Stimulated activated effector memory CD8-positive, alpha-beta T cell treated with anti-CD3 and anti-CD28 coated beads, Interleukin-12 subunit alpha, Interleukin-12 subunit beta, amount 100 ng/mL, for 72 hours (primary cell): Measurements from ENCODE around the gene LTBP2.

Source experiments
- ATAC-seq: fragments of 150-1000 bp; cut with Tn5 transposase; 2 replicates; pipeline ENCODE4 v1.10.0; 2021
- DNase-seq, 2 donors: peaks; one replicate each; pipeline ENCODE4 v3.0.0; 2021 to 2022; ENCODE audit warnings: low spot score in 2 of 2
- H3K27ac Mint-ChIP-seq: one replicate; pipeline ENCODE4 v1.8.0; 2022; ENCODE audit warnings: mild to moderate bottlenecking, mixed read lengths
- H3K36me3 Mint-ChIP-seq: one replicate; pipeline ENCODE4 v1.8.0; 2022; ENCODE audit warnings: mild to moderate bottlenecking, mixed read lengths
- H3K4me1 Mint-ChIP-seq: one replicate; pipeline ENCODE4 v1.8.0; 2022; ENCODE audit warnings: mixed read lengths
- H3K4me3 Mint-ChIP-seq: one replicate; pipeline ENCODE4 v1.8.0; 2022; ENCODE audit warnings: mild to moderate bottlenecking, mixed read lengths
- H3K9me3 Mint-ChIP-seq: one replicate; pipeline ENCODE4 v1.8.0; 2022; ENCODE audit warnings: mixed read lengths

Gene LTBP2

DNA sequence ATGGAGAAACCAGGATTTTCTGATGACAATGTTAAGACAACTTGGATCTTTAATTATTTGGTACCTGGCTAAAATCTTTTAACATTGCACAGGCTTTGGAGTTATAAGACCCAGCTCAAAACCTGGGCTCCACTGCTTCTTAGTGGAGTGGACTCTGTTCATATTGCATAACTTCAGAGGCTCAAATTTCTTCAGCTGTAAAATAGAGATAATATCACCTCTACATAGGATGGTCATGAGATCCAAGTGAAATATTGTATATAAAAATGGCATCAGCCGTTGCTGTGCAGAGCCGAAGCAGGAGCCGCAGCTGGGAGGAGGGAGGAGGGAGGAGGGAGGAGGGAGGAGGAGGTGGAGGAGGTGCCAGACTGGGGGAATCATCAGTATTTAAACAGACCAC is 129.5 kb downstream of the LTBP2 start:
- DNase-seq, result no peak
- ATAC-seq, result no peak
- no peak overlapping the region for H3K27ac Mint-ChIP-seq
- H3K9me3 Mint-ChIP-seq, result no peaks in the 10 kb centered on the region
- no peak overlapping the region for H3K4me3 Mint-ChIP-seq
- H3K4me1 Mint-ChIP-seq, result no peaks in the 10 kb centered on the region
- H3K36me3 Mint-ChIP-seq, result peaks cover 39% of the 10 kb centered on the region

- DNase-seq (no peak), ATAC-seq (no peak)
- Mint-ChIP-seq H3K4me3 (no peak overlapping the region), H3K4me1 (no peaks in the 10 kb centered on the region), H3K27ac (no peak overlapping the region), H3K36me3 (peaks cover 34% of the 10 kb centered on the region), H3K9me3 (no peaks in the 10 kb centered on the region)
Observed at GRCh38 chr14:74480046-74480445, 132.0 kb downstream of the LTBP2 start.

GRCh38 chr14:74478996-74479635 is 132.9 kb downstream of the LTBP2 start:
- Mint-ChIP-seq H3K36me3 (peaks cover 24% of the 10 kb centered on the region), H3K9me3 (no peaks in the 10 kb centered on the region), H3K4me1 (no peaks in the 10 kb centered on the region), H3K27ac (no peak overlapping the region), H3K4me3 (no peak overlapping the region)
- DNase-seq, result no peak
- ATAC-seq, result no peak

- no peak overlapping the region for H3K27ac Mint-ChIP-seq
- peaks cover 14% of the 10 kb centered on the region for H3K36me3 Mint-ChIP-seq
- no peak for DNase-seq
- H3K4me1 Mint-ChIP-seq, result no peaks in the 10 kb centered on the region
- no peaks in the 10 kb centered on the region for H3K9me3 Mint-ChIP-seq
- H3K4me3 Mint-ChIP-seq, result no peak overlapping the region
- ATAC-seq, result no peak
Observed at GRCh38 chr14:74476607-74477006, 135.4 kb downstream of the LTBP2 start.

DNA sequence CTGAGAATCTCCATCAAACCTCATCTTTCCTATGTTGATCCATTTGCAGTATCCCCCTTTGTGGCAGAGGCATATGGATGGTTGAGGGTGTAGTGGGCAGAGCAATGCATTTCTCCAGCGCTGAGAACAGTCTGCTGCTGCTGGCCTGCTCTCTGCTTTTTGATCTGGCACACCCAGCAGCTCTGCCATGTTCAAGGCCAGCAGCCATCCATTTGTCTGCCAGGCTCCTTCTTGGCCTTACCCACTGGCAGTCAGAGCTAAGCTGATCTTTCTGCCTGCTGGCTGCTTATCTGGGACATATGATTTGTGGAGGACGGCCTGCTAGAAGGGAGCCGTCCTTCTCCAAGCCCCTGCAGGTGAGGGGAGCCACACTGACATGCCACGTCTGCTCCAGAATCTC is 135.9 kb downstream of the LTBP2 start:
- no peak overlapping the region for H3K4me3 Mint-ChIP-seq
- H3K27ac Mint-ChIP-seq, result no peak overlapping the region
- DNase-seq, result no peak
- no peaks in the 10 kb centered on the region for H3K4me1 Mint-ChIP-seq
- peaks cover 14% of the 10 kb centered on the region for H3K36me3 Mint-ChIP-seq
- ATAC-seq, result no peak
- no peaks in the 10 kb centered on the region for H3K9me3 Mint-ChIP-seq

DNA sequence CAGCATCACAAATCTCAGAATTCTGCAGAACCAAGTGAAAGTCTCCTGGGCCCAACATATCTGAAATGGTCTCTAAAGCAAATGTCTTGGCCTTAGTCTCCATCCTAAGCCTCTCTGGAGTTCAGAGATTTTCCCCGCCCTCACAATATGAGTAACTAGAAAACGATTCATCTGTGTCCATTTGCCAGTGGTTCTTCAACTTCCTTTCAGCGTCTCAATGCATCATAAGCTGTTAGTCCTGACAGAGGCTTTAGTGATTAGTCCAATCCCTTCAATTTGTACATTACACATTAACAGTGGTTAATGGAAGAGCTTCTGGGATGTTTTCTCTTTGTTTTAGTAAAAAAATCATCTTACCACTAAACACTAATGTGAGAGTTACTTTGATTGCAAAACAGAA is 136.4 kb downstream of the LTBP2 start:
- ATAC-seq, result no peak
- Mint-ChIP-seq H3K4me3 (no peak overlapping the region), H3K4me1 (no peaks in the 10 kb centered on the region), H3K9me3 (no peaks in the 10 kb centered on the region), H3K27ac (no peak overlapping the region), H3K36me3 (peaks cover 13% of the 10 kb centered on the region)
- no peak for DNase-seq

- DNase-seq (no peak), ATAC-seq (no peak)
- Mint-ChIP-seq H3K27ac (no peak overlapping the region), H3K4me1 (no peaks in the 10 kb centered on the region), H3K36me3 (peaks cover under 1% of the 10 kb centered on the region), H3K9me3 (no peaks in the 10 kb centered on the region), H3K4me3 (no peak overlapping the region)
Observed at GRCh38 chr14:74474376-74474775, 137.7 kb downstream of the LTBP2 start.

GRCh38 chr14:74472601-74473000 is 139.4 kb downstream of the LTBP2 start:
- Mint-ChIP-seq H3K9me3 (no peaks in the 10 kb centered on the region), H3K36me3 (no peaks in the 10 kb centered on the region), H3K4me1 (no peaks in the 10 kb centered on the region), H3K4me3 (no peak overlapping the region), H3K27ac (no peak overlapping the region)
- DNase-seq, result no peak
- ATAC-seq, result no peak

GRCh38 chr14:74469548-74470518 is 142.2 kb downstream of the LTBP2 start:
- H3K9me3 Mint-ChIP-seq, result no peaks in the 10 kb centered on the region
- H3K4me3 Mint-ChIP-seq, result no peak overlapping the region
- H3K4me1 Mint-ChIP-seq, result no peaks in the 10 kb centered on the region
- H3K27ac Mint-ChIP-seq, result no peak overlapping the region
- H3K36me3 Mint-ChIP-seq, result no peaks in the 10 kb centered on the region
- DNase-seq, result no peak
- ATAC-seq, result no peak

GRCh38 chr14:74468513-74468912 is 143.5 kb downstream of the LTBP2 start:
- no peak overlapping the region for H3K4me3 Mint-ChIP-seq
- ATAC-seq, result no peak
- no peaks in the 10 kb centered on the region for H3K4me1 Mint-ChIP-seq
- H3K27ac Mint-ChIP-seq, result no peak overlapping the region
- no peak for DNase-seq
- no peaks in the 10 kb centered on the region for H3K36me3 Mint-ChIP-seq
- H3K9me3 Mint-ChIP-seq, result no peaks in the 10 kb centered on the region

DNA sequence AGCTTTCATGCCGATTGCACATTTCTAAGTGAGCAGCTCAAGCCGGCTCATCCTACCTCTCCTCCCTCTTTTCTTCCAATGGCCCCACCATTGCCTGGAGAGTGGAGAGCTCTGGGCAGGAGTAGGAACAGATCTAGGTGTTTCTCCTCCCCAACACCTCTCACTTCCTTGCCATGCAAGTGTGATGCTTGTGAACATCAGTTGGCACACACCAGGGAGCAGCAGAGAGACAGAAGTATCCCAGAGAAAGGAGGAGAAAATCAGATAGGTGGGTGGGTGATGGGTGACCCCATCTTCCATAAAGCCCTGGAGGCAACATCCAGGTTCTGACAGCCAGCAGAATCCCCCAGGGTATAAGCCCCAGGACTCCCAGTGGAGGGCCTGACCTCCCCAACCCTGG is 146.7 kb downstream of the LTBP2 start:
- no peak for DNase-seq
- no peak overlapping the region for H3K4me3 Mint-ChIP-seq
- no peaks in the 10 kb centered on the region for H3K9me3 Mint-ChIP-seq
- no peaks in the 10 kb centered on the region for H3K4me1 Mint-ChIP-seq
- ATAC-seq, result no peak
- H3K27ac Mint-ChIP-seq, result no peak overlapping the region
- no peaks in the 10 kb centered on the region for H3K36me3 Mint-ChIP-seq

GRCh38 chr14:74464785-74465184 is 147.3 kb downstream of the LTBP2 start:
- H3K36me3 Mint-ChIP-seq, result no peaks in the 10 kb centered on the region
- H3K4me1 Mint-ChIP-seq, result no peaks in the 10 kb centered on the region
- H3K9me3 Mint-ChIP-seq, result no peaks in the 10 kb centered on the region
- no peak overlapping the region for H3K4me3 Mint-ChIP-seq
- no peak overlapping the region for H3K27ac Mint-ChIP-seq
- DNase-seq (no peak), ATAC-seq (no peak)

GRCh38 chr14:74463697-74464096 is 148.3 kb downstream of the LTBP2 start:
- DNase-seq (no peak), ATAC-seq (no peak)
- Mint-ChIP-seq H3K9me3 (no peaks in the 10 kb centered on the region), H3K27ac (no peak overlapping the region), H3K4me1 (no peaks in the 10 kb centered on the region), H3K4me3 (no peak overlapping the region), H3K36me3 (no peaks in the 10 kb centered on the region)

- DNase-seq (no peak), ATAC-seq (no peak)
- H3K36me3 Mint-ChIP-seq, result no peaks in the 10 kb centered on the region
- H3K27ac Mint-ChIP-seq, result no peak overlapping the region
- no peaks in the 10 kb centered on the region for H3K9me3 Mint-ChIP-seq
- H3K4me3 Mint-ChIP-seq, result no peak overlapping the region
- no peaks in the 10 kb centered on the region for H3K4me1 Mint-ChIP-seq
Observed at GRCh38 chr14:74462993-74463392, 149.0 kb downstream of the LTBP2 start.

DNA sequence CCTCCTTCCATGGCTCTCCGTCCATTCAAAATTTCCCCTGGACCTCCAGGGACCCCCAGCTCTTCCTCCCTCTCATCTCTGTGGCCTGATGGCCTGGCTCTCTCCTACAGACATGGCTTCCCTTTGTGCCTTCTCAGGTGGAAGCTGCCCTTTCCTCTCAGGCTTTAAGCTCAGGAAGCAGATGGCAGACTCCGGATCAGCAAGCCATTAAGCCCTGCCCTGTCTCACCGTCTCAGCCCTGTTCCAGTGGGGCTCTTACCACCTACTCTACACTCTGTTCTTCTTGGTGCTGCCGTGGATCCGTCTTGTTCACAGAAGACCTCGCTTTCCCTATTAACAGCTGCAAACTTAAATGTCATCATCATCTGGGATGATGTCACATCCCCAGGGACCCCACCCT is 152.1 kb downstream of the LTBP2 start:
- no peak for ATAC-seq
- peak overlapping the region; percentile 44 for H3K27ac Mint-ChIP-seq
- no peaks in the 10 kb centered on the region for H3K9me3 Mint-ChIP-seq
- H3K4me3 Mint-ChIP-seq, result no peak overlapping the region
- no peaks in the 10 kb centered on the region for H3K4me1 Mint-ChIP-seq
- no peak for DNase-seq
- no peaks in the 10 kb centered on the region for H3K36me3 Mint-ChIP-seq
